GM21825 (cell line): ENCODE measurements around the gene NLN.
"Not testable (repeated sequence)": the region's sequence is repeated elsewhere in the genome, so short reads cannot be mapped to it uniquely, and the experiment has no call there.

Experiments used
- ATAC-seq: cut with Tn5 transposase; IDR thresholded peaks from one replicate; pipeline ENCODE4 v1.9.1; 2021; ENCODE audit warnings: mild to moderate bottlenecking, moderate library complexity; ENCODE audit not compliant: unreplicated experiment

NLN gene

GRCh38 chr5:65828022-65828896 lies 106.3 kb downstream of the NLN start:
- ATAC-seq: no peak

GRCh38 chr5:65830856-65831255 lies 108.9 kb downstream of the NLN start:
- ATAC-seq: no peak

- no peak for ATAC-seq
These were observed 109.3 kb downstream of the NLN start for GRCh38 chr5:65831276-65831675.

GRCh38 chr5:65832152-65832551 lies 110.1 kb downstream of the NLN start:
- no peak for ATAC-seq

- ATAC-seq: no peak
These were observed 110.7 kb downstream of the NLN start for GRCh38 chr5:65832603-65833228.

- no peak for ATAC-seq
These were observed 111.8 kb downstream of the NLN start for GRCh38 chr5:65833780-65834179.

- no peak for ATAC-seq
These were observed 112.3 kb downstream of the NLN start for GRCh38 chr5:65834306-65834705.

- no peak for ATAC-seq
These were observed 113.2 kb downstream of the NLN start for GRCh38 chr5:65835191-65835590.

GRCh38 chr5:65837139-65837538 lies 115.1 kb downstream of the NLN start:
- no peak for ATAC-seq

- ATAC-seq: not testable (repeated sequence)
These were observed 117.2 kb downstream of the NLN start for GRCh38 chr5:65839170-65839569.

GRCh38 chr5:65840071-65840470 lies 118.1 kb downstream of the NLN start:
- ATAC-seq: no peak

- ATAC-seq: not testable (repeated sequence)
These were observed 122.8 kb downstream of the NLN start for GRCh38 chr5:65844763-65845162.

- ATAC-seq: no peak
These were observed 124.1 kb downstream of the NLN start for GRCh38 chr5:65846101-65846500.

GRCh38 chr5:65847019-65847418 lies 125.0 kb downstream of the NLN start:
- ATAC-seq: not testable (repeated sequence)

- not testable (repeated sequence) for ATAC-seq
These were observed 127.9 kb downstream of the NLN start for GRCh38 chr5:65849918-65850317.

- ATAC-seq: no peak
These were observed 132.9 kb downstream of the NLN start for GRCh38 chr5:65854925-65855324.

- no peak for ATAC-seq
These were observed 133.8 kb downstream of the NLN start for GRCh38 chr5:65855766-65856315.

- no peak for ATAC-seq
These were observed 134.5 kb downstream of the NLN start for GRCh38 chr5:65856520-65856919.

- ATAC-seq: no peak
These were observed 136.3 kb downstream of the NLN start for GRCh38 chr5:65858316-65858715.

- ATAC-seq: no peak
These were observed 139.8 kb downstream of the NLN start for GRCh38 chr5:65861830-65862241.

- no peak for ATAC-seq
These were observed 140.4 kb downstream of the NLN start for GRCh38 chr5:65862384-65862783.

GRCh38 chr5:65863747-65864146 lies 141.7 kb downstream of the NLN start:
- no peak for ATAC-seq
